ENCODE results near the gene GATAD2B. TPM values are rescaled to one million over a fixed set of nuclear protein-coding genes. Genes with fewer than 3 reads are reported as not detected.

GATAD2B gene
- total RNA-seq, 2 experiments from 2014 or later: 59.5 to 59.8 TPM

DNA sequence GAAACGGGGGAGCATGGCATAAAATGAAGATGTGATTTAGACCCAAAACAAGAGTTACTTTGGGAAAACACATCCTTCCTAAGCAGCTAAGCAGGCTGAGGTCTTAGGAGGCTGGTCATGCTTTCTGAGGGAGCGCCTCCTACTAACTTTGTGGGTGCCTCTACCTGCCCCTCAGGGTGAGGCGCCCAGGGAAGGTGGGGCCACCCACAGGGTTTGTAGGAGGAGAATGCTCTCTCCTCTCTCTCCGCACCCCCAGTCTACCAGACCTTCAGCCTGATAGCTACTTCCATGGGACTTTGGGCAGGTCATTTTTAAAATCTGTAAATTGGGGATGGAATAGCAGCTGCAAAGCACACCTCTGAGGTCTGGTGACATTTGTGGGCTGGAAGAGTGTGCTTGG is 123.8 kb downstream of the GATAD2B start:
- intact Hi-C loops (cut with micrococcal nuclease): loop anchor here (2.0 kb wide), 1 partner anchor 188 kb away; the partner anchor contains the start of gene RAB13
- no peak for DNase-seq
- Mint-ChIP-seq H3K9me3 (no peaks in the 10 kb centered on the region), H3K27me3 (no peaks in the 10 kb centered on the region), H3K27ac (no peak overlapping the region), H3K4me1 (ENCODE audit: low read depth) (peaks cover 17% of the 10 kb centered on the region), H3K4me3 (no peak overlapping the region), H3K36me3 (ENCODE audit: low read depth) (peaks cover 4% of the 10 kb centered on the region)
- no peak for ATAC-seq
- POLR2A ChIA-PET: interaction anchor here (0.6 to 2.3 kb wide), 3 partner anchors 9 to 191 kb away, joined by 3 to 7 read pairs (median 3); partner anchors contain the start of gene DENND4B
- CTCF ChIA-PET: interaction anchor here (1.8 to 4.8 kb wide), 3 partner anchors 9 to 187 kb away, joined by 4 to 37 read pairs (median 29); partner anchors contain the start of genes DENND4B and RAB13
- TF ChIP-seq, protein P1, sequence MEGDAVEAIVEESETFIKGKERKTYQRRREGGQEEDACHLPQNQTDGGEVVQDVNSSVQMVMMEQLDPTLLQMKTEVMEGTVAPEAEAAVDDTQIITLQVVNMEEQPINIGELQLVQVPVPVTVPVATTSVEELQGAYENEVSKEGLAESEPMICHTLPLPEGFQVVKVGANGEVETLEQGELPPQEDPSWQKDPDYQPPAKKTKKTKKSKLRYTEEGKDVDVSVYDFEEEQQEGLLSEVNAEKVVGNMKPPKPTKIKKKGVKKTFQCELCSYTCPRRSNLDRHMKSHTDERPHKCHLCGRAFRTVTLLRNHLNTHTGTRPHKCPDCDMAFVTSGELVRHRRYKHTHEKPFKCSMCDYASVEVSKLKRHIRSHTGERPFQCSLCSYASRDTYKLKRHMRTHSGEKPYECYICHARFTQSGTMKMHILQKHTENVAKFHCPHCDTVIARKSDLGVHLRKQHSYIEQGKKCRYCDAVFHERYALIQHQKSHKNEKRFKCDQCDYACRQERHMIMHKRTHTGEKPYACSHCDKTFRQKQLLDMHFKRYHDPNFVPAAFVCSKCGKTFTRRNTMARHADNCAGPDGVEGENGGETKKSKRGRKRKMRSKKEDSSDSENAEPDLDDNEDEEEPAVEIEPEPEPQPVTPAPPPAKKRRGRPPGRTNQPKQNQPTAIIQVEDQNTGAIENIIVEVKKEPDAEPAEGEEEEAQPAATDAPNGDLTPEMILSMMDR (IDR thresholded peaks at IDR 0.05): no peak

DNA sequence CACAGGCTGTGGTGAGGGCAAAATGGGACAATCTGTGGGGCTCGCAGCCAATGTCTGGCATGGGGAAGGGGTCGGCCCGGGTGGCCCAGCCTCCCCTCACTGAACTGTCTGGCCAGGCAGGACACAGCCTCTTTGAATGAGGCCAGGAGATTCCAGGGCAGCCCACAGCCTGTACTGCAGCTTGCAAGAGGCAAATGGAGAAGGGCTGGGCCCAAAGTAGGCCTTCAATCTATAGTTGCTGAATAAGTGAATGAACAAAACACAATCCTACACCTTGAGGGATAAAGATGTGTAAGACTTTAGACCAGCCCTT is 124.3 kb downstream of the GATAD2B start:
- TF ChIP-seq, protein P1 (IDR thresholded peaks at IDR 0.05): no peak
- H3K4me1 Mint-ChIP-seq (ENCODE audit: low read depth): peaks cover 11% of the 10 kb centered on the region
- H3K9me3 Mint-ChIP-seq: no peaks in the 10 kb centered on the region
- no peak overlapping the region for H3K27ac Mint-ChIP-seq
- POLR2A ChIA-PET: interaction anchor here (1.0 to 2.3 kb wide), 2 partner anchors 148 to 192 kb away, joined by 3 to 7 read pairs; partner anchors contain the start of gene DENND4B
- no peaks in the 10 kb centered on the region for H3K27me3 Mint-ChIP-seq
- ATAC-seq: no peak
- CTCF ChIA-PET: interaction anchor here (0.8 to 4.8 kb wide), 11 partner anchors 9 to 192 kb away, joined by 3 to 37 read pairs (median 4); partner anchors contain the start of genes DENND4B, RAB13 and RPS27
- no peaks in the 10 kb centered on the region for H3K36me3 Mint-ChIP-seq (ENCODE audit: low read depth)
- DNase-seq: no peak
- intact Hi-C loops (cut with micrococcal nuclease): loop anchor here (2.0 kb wide), 1 partner anchor 188 kb away; the partner anchor contains the start of gene RAB13
- no peak overlapping the region for H3K4me3 Mint-ChIP-seq

DNA sequence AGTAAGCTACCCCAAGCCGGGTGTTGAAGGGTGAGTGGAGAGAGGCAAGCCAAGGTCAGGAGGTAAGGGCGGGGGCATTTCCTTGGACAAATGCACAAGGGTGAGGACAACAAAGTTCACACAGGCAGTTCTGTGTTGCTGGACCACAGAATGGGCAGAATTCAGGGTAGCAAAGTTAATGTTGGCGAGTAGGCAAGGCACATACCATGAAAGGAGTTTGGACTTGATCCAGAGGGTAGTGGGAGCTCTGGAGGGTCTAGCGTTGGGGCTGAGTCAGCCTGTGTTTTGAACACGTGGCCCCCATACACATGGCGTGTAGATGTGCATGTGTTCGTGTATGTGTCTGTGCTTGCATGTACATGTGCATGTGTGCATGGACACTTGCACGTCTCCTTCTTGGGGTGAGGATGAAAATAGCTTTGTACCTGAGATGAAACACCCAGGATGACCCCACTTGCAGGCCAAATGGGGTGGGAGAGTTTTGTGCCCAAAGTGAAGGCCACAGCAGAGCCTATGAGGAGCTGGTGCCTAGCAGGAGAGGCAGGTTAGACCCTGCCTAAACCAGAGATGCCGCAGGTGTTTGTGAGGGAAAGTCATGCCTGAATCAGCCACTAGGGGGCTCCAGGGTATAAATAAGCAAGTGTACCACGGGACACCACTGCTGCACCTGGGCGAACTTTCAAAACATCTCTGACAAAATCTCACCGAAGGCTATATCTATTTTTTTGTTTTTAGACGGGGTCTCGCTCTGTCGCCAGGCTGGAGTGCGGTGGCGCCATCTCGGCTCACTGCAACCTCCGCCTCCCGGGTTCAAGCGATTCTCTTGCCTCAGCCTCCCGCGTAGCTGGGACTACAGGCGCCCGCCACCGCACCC is 125.7 kb downstream of the GATAD2B start:
- POLR2A ChIA-PET: interaction anchor here (0.7 to 2.3 kb wide), 6 partner anchors 69 to 193 kb away, joined by 3 to 10 read pairs (median 4); partner anchors contain the start of gene RAB13
- peak; percentile 97 for DNase-seq
- ATAC-seq: peak; percentile 90
- H3K4me1 Mint-ChIP-seq (ENCODE audit: low read depth): peaks cover 11% of the 10 kb centered on the region
- H3K36me3 Mint-ChIP-seq (ENCODE audit: low read depth): no peaks in the 10 kb centered on the region
- H3K27ac Mint-ChIP-seq: no peak overlapping the region
- intact Hi-C loops (cut with micrococcal nuclease): no loop called here
- TF ChIP-seq, protein P1 (IDR thresholded peaks at IDR 0.05): peak; percentile 83
- H3K27me3 Mint-ChIP-seq: no peaks in the 10 kb centered on the region
- CTCF ChIA-PET: interaction anchor here (0.6 to 4.8 kb wide), 24 partner anchors 10 to 197 kb away, joined by 3 to 37 read pairs (median 4); partner anchors contain the start of genes CREB3L4, DENND4B, JTB and RAB13
- H3K9me3 Mint-ChIP-seq: no peaks in the 10 kb centered on the region
- no peak overlapping the region for H3K4me3 Mint-ChIP-seq

DNA sequence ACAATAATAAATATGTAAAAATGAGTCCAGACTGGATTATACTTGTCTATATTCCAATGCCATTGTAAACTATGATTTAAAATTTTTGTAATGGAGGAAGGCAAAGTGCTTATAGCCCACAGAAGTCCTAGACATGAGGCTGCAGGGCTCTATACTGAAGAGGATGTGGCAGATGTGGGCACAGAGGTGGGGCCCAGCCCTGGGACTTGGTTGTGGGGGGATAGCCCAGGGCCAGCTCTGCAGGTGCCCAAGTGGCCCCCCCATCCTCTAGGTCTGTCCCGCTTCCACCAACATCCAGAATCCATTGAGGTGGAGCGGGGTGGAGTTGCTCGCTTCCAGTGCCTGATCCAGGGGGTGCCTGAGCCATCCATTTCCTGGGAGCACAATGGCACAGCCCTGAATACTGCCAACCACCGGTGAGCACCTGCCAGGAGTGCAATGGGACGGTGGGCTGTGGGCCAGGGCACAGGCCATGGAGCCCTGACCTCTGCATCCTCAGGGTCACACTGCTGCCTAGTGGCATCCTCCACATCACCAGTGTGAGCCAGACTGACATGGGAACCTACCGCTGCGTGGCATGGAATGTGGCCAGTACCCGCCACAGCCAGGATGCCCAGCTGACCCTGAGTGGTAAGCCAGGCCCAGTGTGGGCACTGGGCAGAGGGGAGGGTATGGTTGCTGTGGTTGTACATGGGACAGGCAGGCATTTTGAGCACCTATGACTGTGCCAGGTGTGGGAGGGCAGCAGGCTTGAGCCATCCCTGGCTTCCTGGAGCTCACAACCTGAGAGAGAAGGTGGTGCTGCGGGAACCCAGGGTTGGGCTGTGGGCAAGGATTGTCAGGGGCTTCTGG is 126.6 kb downstream of the GATAD2B start:
- CTCF ChIA-PET: interaction anchor here (0.7 to 4.8 kb wide), 15 partner anchors 11 to 198 kb away, joined by 3 to 37 read pairs (median 4); partner anchors contain the start of genes CREB3L4, DENND4B, JTB and RAB13
- H3K9me3 Mint-ChIP-seq: no peaks in the 10 kb centered on the region
- no peak overlapping the region for H3K27ac Mint-ChIP-seq

More for the DNA sequence above, 126.6 kb downstream of the GATAD2B start:
- POLR2A ChIA-PET: interaction anchor here (0.7 to 1.8 kb wide), 5 partner anchors 70 to 190 kb away, joined by 3 to 10 read pairs (median 3); partner anchors contain the start of gene RAB13
- Mint-ChIP-seq H3K4me3 (no peak overlapping the region), H3K36me3 (ENCODE audit: low read depth) (no peaks in the 10 kb centered on the region), H3K27me3 (no peaks in the 10 kb centered on the region), H3K4me1 (ENCODE audit: low read depth) (peaks cover 20% of the 10 kb centered on the region)
- DNase-seq: peak; percentile 29
- TF ChIP-seq, protein P1 (IDR thresholded peaks at IDR 0.05): no peak
- intact Hi-C loops (cut with micrococcal nuclease): no loop called here
- ATAC-seq: no peak

Data from activated CD8-positive, alpha-beta T cell treated with anti-CD3 and anti-CD28 coated beads for 36 hours (primary cell).